ENCODE results near the gene MINDY3.

The MINDY3 gene

GRCh38 chr10:15801147-15801546 lies 59.2 kb downstream of the MINDY3 start:
- H3K4me3 ChIP-seq (ENCODE audit: low read length): no peak overlapping the region
- peaks cover 11% of the 10 kb centered on the region; the same call in 1 of the 2 replicates for H3K36me3 ChIP-seq (ENCODE audit: control insufficient read depth, low read length)
- H3F3A ChIP-seq (ENCODE audit: control insufficient read depth, insufficient read depth): no peaks in the 10 kb centered on the region
- H3K4me1 ChIP-seq (ENCODE audit: control insufficient read depth, low read length): no peaks in the 10 kb centered on the region
- no peaks in the 10 kb centered on the region for H4K20me1 ChIP-seq (ENCODE audit: control insufficient read depth, insufficient read depth, low read depth, low read length)
- no peaks in the 10 kb centered on the region for H3K9me3 ChIP-seq (ENCODE audit: control insufficient read depth, insufficient read depth, low read length)
- H3K27ac ChIP-seq (ENCODE audit: low read depth, low read length): no peak overlapping the region
- no peak overlapping the region for H3K4me2 ChIP-seq (ENCODE audit: low read length)
- TF ChIP-seq EZH2phosphoT487 (IDR thresholded peaks at IDR 0.05; ENCODE audit: borderline replicate concordance, low read length) (no peak), CTCF (IDR thresholded peaks at IDR 0.05; ENCODE audit: low read depth, low read length, poor library complexity, severe bottlenecking) (no peak)
- no peaks in the 10 kb centered on the region for H3K9me2 ChIP-seq (replicated peaks; ENCODE audit: control insufficient read depth, low read length)
- H3K79me2 ChIP-seq (ENCODE audit: control insufficient read depth, low read length): no peaks in the 10 kb centered on the region
- H3K27me3 ChIP-seq (ENCODE audit: control insufficient read depth, low read length): no peaks in the 10 kb centered on the region

GRCh38 chr10:15797346-15797745 lies 63.0 kb downstream of the MINDY3 start:
- H3K27ac ChIP-seq (ENCODE audit: low read depth, low read length): no peak overlapping the region
- H3K4me2 ChIP-seq (ENCODE audit: low read length): no peak overlapping the region

GRCh38 chr10:15796762-15797161 lies 63.5 kb downstream of the MINDY3 start:
- Histone ChIP-seq H3K79me2 (ENCODE audit: control insufficient read depth, low read length) (no peaks in the 10 kb centered on the region), H3K4me1 (ENCODE audit: control insufficient read depth, low read length) (no peaks in the 10 kb centered on the region), H3K9me3 (ENCODE audit: control insufficient read depth, insufficient read depth, low read length) (no peaks in the 10 kb centered on the region), H3K27ac (ENCODE audit: low read depth, low read length) (no peak overlapping the region), H4K20me1 (ENCODE audit: control insufficient read depth, insufficient read depth, low read depth, low read length) (no peaks in the 10 kb centered on the region), H3K27me3 (ENCODE audit: control insufficient read depth, low read length) (no peaks in the 10 kb centered on the region), H3F3A (ENCODE audit: control insufficient read depth, insufficient read depth) (no peaks in the 10 kb centered on the region), H3K4me2 (ENCODE audit: low read length) (no peak overlapping the region), H3K9me2 (replicated peaks; ENCODE audit: control insufficient read depth, low read length) (no peaks in the 10 kb centered on the region), H3K4me3 (ENCODE audit: low read length) (no peak overlapping the region), H3K36me3 (ENCODE audit: control insufficient read depth, low read length) (peaks cover 23% of the 10 kb centered on the region)
- no peak for TF ChIP-seq EZH2phosphoT487 (IDR thresholded peaks at IDR 0.05; ENCODE audit: borderline replicate concordance, low read length)
- no peak for TF ChIP-seq CTCF (IDR thresholded peaks at IDR 0.05; ENCODE audit: low read depth, low read length, poor library complexity, severe bottlenecking)

More at GRCh38 chr10:15797346-15797745, 63.0 kb downstream of the MINDY3 start:
- Histone ChIP-seq H3K9me3 (ENCODE audit: control insufficient read depth, insufficient read depth, low read length) (no peaks in the 10 kb centered on the region), H3K4me1 (ENCODE audit: control insufficient read depth, low read length) (no peaks in the 10 kb centered on the region), H3K9me2 (replicated peaks; ENCODE audit: control insufficient read depth, low read length) (no peaks in the 10 kb centered on the region), H3K4me3 (ENCODE audit: low read length) (no peak overlapping the region), H4K20me1 (ENCODE audit: control insufficient read depth, insufficient read depth, low read depth, low read length) (no peaks in the 10 kb centered on the region), H3K79me2 (ENCODE audit: control insufficient read depth, low read length) (no peaks in the 10 kb centered on the region), H3K27me3 (ENCODE audit: control insufficient read depth, low read length) (no peaks in the 10 kb centered on the region), H3F3A (ENCODE audit: control insufficient read depth, insufficient read depth) (no peaks in the 10 kb centered on the region), H3K36me3 (ENCODE audit: control insufficient read depth, low read length) (peaks cover 23% of the 10 kb centered on the region)
- TF ChIP-seq CTCF (IDR thresholded peaks at IDR 0.05; ENCODE audit: low read depth, low read length, poor library complexity, severe bottlenecking) (no peak), EZH2phosphoT487 (IDR thresholded peaks at IDR 0.05; ENCODE audit: borderline replicate concordance, low read length) (no peak)

Data from DOHH2 (cell line).